GM12878 (cell line): ENCODE data around the gene RWDD4. TPM values are rescaled to one million over a fixed set of nuclear protein-coding genes. Genes with fewer than 3 reads are reported as not detected.

Source experiments
- ATAC-seq: fragments of 200-7000 bp; cut with Tn5 transposase; 3 replicates; pipeline ENCODE4 v1.9.1; 2020; ENCODE audit warnings: mild to moderate bottlenecking, moderate library complexity
- BruUV-seq: library from RNA; stranded (reverse); fragments of 400-500 nt; replicated peaks from 2 replicates; lab custom pipeline; 2021; lab: Mats Ljungman, UMichigan
- CTCF ChIA-PET: fragments of 300-600 bp; sonication (Branson Sonifier 250); formaldehyde crosslinking; extraction: SDS; loops from one replicate; lab custom pipeline; 2021; ENCODE audit warnings: inconsistent platforms; lab: Yijun Ruan, JAX
- POLR2A ChIA-PET: fragments of 350-600 bp; formaldehyde crosslinking; extraction: SDS; loops from one replicate; lab custom pipeline; 2021; ENCODE audit warnings: inconsistent platforms; lab: Charles Lee
- RAD21 ChIA-PET: fragments of 300-600 bp; sonication (Branson Sonifier 250); formaldehyde crosslinking; loops from one replicate; lab custom pipeline; 2023; ENCODE audit warnings: antibody characterized with exemption; ENCODE audit not compliant: unreplicated experiment; lab: Charles Lee
- SMC1A ChIA-PET: fragments of 300-600 bp; sonication (Branson Sonifier 250); formaldehyde crosslinking; loops from one replicate; lab custom pipeline; 2023; ENCODE audit not compliant: unreplicated experiment, uncharacterized antibody; lab: Charles Lee
- DNase-seq: peaks from one replicate; pipeline ENCODE4 v3.0.0-alpha.2; 2011; ENCODE audit warnings: low read depth, low spot score
- FAIRE-seq: peaks from 3 replicates; lab custom pipeline; 2011; peaks lifted over from hg19 to GRCh38; lab: Jason Lieb, UNC
- H2AFZ ChIP-seq: 2 replicates; pipeline ENCODE4 v1.6.0; 2011; ENCODE audit warnings: low read depth, low read length, control low read depth; ENCODE audit not compliant: control insufficient read depth
- H3K27ac ChIP-seq: 2 replicates; pipeline ENCODE4 v1.5.1; 2011; ENCODE audit warnings: control low read depth; ENCODE audit not compliant: control insufficient read depth, insufficient read depth
- H3K27me3 ChIP-seq, 2 experiments: replicated peaks in 1 of 2; 2 replicates each; pipeline versions ENCODE4 v1.6.0 to v1.6.1; 2011; ENCODE audit warnings: low read length in 1 of 2; ENCODE audit not compliant: control insufficient read depth in 2 of 2, insufficient read depth in 2 of 2
- H3K36me3 ChIP-seq, 2 experiments: 2 replicates each; pipeline ENCODE4 v1.5.1; 2011; ENCODE audit warnings: low read length in 1 of 2; ENCODE audit not compliant: control insufficient read depth in 2 of 2, insufficient read depth in 2 of 2
- H3K4me1 ChIP-seq: 2 replicates; pipeline ENCODE4 v1.6.1; 2011; ENCODE audit warnings: mild to moderate bottlenecking, low read length, moderate library complexity, mixed read lengths; ENCODE audit not compliant: control insufficient read depth, insufficient read depth
- H3K4me2 ChIP-seq: 2 replicates; pipeline ENCODE4 v1.6.0; 2011; ENCODE audit warnings: control low read depth; ENCODE audit not compliant: control insufficient read depth, insufficient read depth
- H3K4me3 ChIP-seq: fragments of 200-600 bp; sonication (generic); 2 replicates; pipeline ENCODE4 v1.5.1; 2016
- H3K79me2 ChIP-seq: 2 replicates; pipeline ENCODE4 v1.6.0; 2011; ENCODE audit warnings: low read length; ENCODE audit not compliant: control insufficient read depth, insufficient read depth
- H3K9ac ChIP-seq: 2 replicates; pipeline ENCODE4 v1.8.0; 2011; ENCODE audit warnings: low read length, control low read depth, mixed read lengths; ENCODE audit not compliant: control insufficient read depth, insufficient read depth
- H3K9me3 ChIP-seq: replicated peaks from 3 replicates; pipeline ENCODE4 v1.5.1; 2011; ENCODE audit warnings: mild to moderate bottlenecking, low read length; ENCODE audit not compliant: control insufficient read depth, insufficient read depth
- H4K20me1 ChIP-seq: 2 replicates; pipeline ENCODE4 v1.6.0; 2011; ENCODE audit not compliant: control insufficient read depth, insufficient read depth
- BMI1 ChIP-seq: fragments of 450-650 bp; IDR thresholded peaks from 2 replicates; pipeline ENCODE4 v1.6.1; 2016; ENCODE audit warnings: mild to moderate bottlenecking, moderate library complexity, borderline replicate concordance
- CBX5 ChIP-seq: sonication (generic); IDR thresholded peaks from 2 replicates; pipeline ENCODE4 v1.6.1; 2016; ENCODE audit warnings: low read depth, moderate library complexity, mild to moderate bottlenecking, inconsistent platforms
- E2F4 ChIP-seq: IDR thresholded peaks from 2 replicates; pipeline ENCODE4 v1.6.1; 2012; ENCODE audit warnings: low read depth, low read length, improper control_type of control experiment
- HDGF ChIP-seq: fragments of 450-650 bp; IDR thresholded peaks from 2 replicates; pipeline ENCODE4 v1.6.1; 2016; ENCODE audit warnings: antibody characterized with exemption
- KDM1A ChIP-seq: fragments of 200-600 bp; sonication (generic); IDR thresholded peaks from 2 replicates; pipeline ENCODE4 v1.6.1; 2016; ENCODE audit warnings: borderline replicate concordance
- MYC ChIP-seq: IDR thresholded peaks from 2 replicates; pipeline ENCODE4 v1.6.1; 2011; ENCODE audit warnings: mild to moderate bottlenecking, low read length, moderate library complexity, inconsistent platforms; ENCODE audit not compliant: insufficient read depth, insufficient replicate concordance, insufficient read length, severe bottlenecking
- NBN ChIP-seq: fragments of 450-650 bp; IDR thresholded peaks from 2 replicates; pipeline ENCODE4 v1.6.1; 2016
- NRF1 ChIP-seq: conservative IDR thresholded peaks from 2 replicates; pipeline ENCODE4 v1.6.1; 2011; ENCODE audit warnings: mild to moderate bottlenecking, low read depth, low read length, improper control_type of control experiment
- PAX5 ChIP-seq: IDR thresholded peaks from 2 replicates; pipeline ENCODE4 v1.6.1; 2011; ENCODE audit warnings: low read depth, low read length, borderline replicate concordance
- RAD51 ChIP-seq: fragments of 450-650 bp; IDR thresholded peaks from 2 replicates; pipeline ENCODE4 v1.6.1; 2016; ENCODE audit warnings: moderate library complexity, mild to moderate bottlenecking, inconsistent platforms
- RCOR1 ChIP-seq: conservative IDR thresholded peaks from 2 replicates; pipeline ENCODE4 v1.6.1; 2012; ENCODE audit warnings: low read depth, low read length, improper control_type of control experiment
- SIN3A ChIP-seq: IDR thresholded peaks from 2 replicates; pipeline ENCODE4 v1.6.1; 2012; ENCODE audit warnings: low read depth, low read length, improper control_type of control experiment
- SPI1 ChIP-seq: IDR thresholded peaks from 2 replicates; pipeline ENCODE4 v1.6.1; 2011; ENCODE audit warnings: low read depth, mild to moderate bottlenecking, low read length, moderate library complexity, borderline replicate concordance; ENCODE audit not compliant: insufficient read depth
- STAT1 ChIP-seq: fragments of 450-650 bp; conservative IDR thresholded peaks from 2 replicates; pipeline ENCODE4 v1.6.1; 2014; ENCODE audit warnings: antibody characterized with exemption, mild to moderate bottlenecking
- TBL1XR1 ChIP-seq: IDR thresholded peaks from 2 replicates; pipeline ENCODE4 v1.6.1; 2012; ENCODE audit warnings: low read depth, low read length, improper control_type of control experiment
- USF2 ChIP-seq: IDR thresholded peaks from 2 replicates; pipeline ENCODE4 v1.6.1; 2011; ENCODE audit warnings: low read depth, low read length, improper control_type of control experiment, borderline replicate concordance
- YBX1 ChIP-seq: fragments of 450-650 bp; IDR thresholded peaks from 2 replicates; pipeline ENCODE4 v1.6.1; 2016; ENCODE audit warnings: antibody characterized with exemption
- ZBTB11 ChIP-seq: fragments of 450-650 bp; formaldehyde crosslinking; IDR thresholded peaks from 2 replicates; pipeline ENCODE4 v1.5.0; 2022; ENCODE audit warnings: mild to moderate bottlenecking, missing genetic modification characterization
- ZNF24 ChIP-seq: fragments of 450-650 bp; IDR thresholded peaks from 2 replicates; pipeline ENCODE4 v1.6.1; 2017; ENCODE audit warnings: antibody characterized with exemption, mild to moderate bottlenecking
- ZSCAN29 ChIP-seq: fragments of 450-650 bp; IDR thresholded peaks from 2 replicates; pipeline ENCODE4 v1.6.1; 2017; ENCODE audit warnings: mild to moderate bottlenecking, moderate library complexity
- WGBS: methylation state at CpG from one replicate; pipeline ENCODE4 v1.1.6; 2016; ENCODE audit warnings: low lambda C conversion rate; ENCODE audit not compliant: insufficient replicate concordance, insufficient coverage; ENCODE audit errors: missing lambda C conversion rate; 5-methylcytosine and 5-hydroxymethylcytosine counted together
- in situ Hi-C: fragments of 300-500 bp; cut with MboI; formaldehyde crosslinking; loops from 9 replicates; pipeline ENCODE4 v1.14.3; 2018; ENCODE audit warnings: mixed read lengths
- intact Hi-C: fragments of 100-400 bp; cut with micrococcal nuclease; formaldehyde crosslinking; loops from one replicate; pipeline ENCODE4 v1.14.2; 2022; ENCODE audit not compliant: unreplicated experiment
- polyA plus RNA-seq, 11 experiments: library from polyadenylated mRNA; depleted of rRNA in 4 of 11; unstranded in 6 of 11; stranded (reverse) in 5 of 11; fragments of >200 nt; fragmentation: Nextera tagmentation in 4 of 11; fragmentation: Illumina TruSeq in 1 of 11; extraction: Ambion mirVana in 4 of 11; extraction: Trizol in 1 of 11; gene quantifications; 1 replicate in 1 of 11; 2 replicates in 10 of 11; pipeline versions ENCODE4 v1.2.1 to v1.2.3, GENCODE V29; 2011 to 2016; ENCODE audit warnings: inconsistent platforms in 2 of 11, missing spikeins in 2 of 11, low read depth in 1 of 11
- total RNA-seq, 4 experiments: library from RNA; depleted of rRNA in 3 of 4; stranded (reverse); fragments of >200 nt in 3 of 4; fragmentation: Illumina TruSeq in 1 of 4; extraction: Trizol in 1 of 4; gene quantifications; 2 replicates each; pipeline versions ENCODE4 v1.2.1 to v1.2.3, GENCODE V29; 2013 to 2021

Gene RWDD4
- total and polyA plus RNA-seq, 10 of the 15 experiments (the other 5 are each of a cell fraction or from before 2014, with no cell fraction given) = 11.2 to 37.8 (median 19.9) TPM

- no peak for TF ChIP-seq ZBTB11 (CRISPR knock-in tag)
- TF ChIP-seq SPI1 = no peak
These were observed 12.1 kb upstream of the RWDD4 start (continued) for GRCh38 chr4:183670960-183671555.

GRCh38 chr4:183670251-183670650 lies 11.3 kb upstream of the RWDD4 start:
- intact Hi-C loops = no loop called here

More at GRCh38 chr4:183670251-183670650, 11.3 kb upstream of the RWDD4 start:
- in situ Hi-C loops = no loop called here
- ChIA-PET SMC1A (interaction anchor here (0.6 kb wide), 1 partner anchor 9 kb away, joined by 3 read pairs; no protein-coding TSS in a partner anchor), POLR2A (no interaction called here), RAD21 (no interaction called here), CTCF (interaction anchor here (0.9 kb wide), 1 partner anchor 197 kb away, joined by 3 read pairs; no protein-coding TSS in a partner anchor)
- Histone ChIP-seq H3K27me3 (no peaks in the 10 kb centered on the region), H3K4me3 (no peak overlapping the region), H3K9ac (no peak overlapping the region), H2AFZ (no peak overlapping the region), H3K9me3 (no peaks in the 10 kb centered on the region), H3K4me1 (no peaks in the 10 kb centered on the region), H3K27ac (no peak overlapping the region), H3K36me3 (peaks cover 4 to 17% of the 10 kb centered on the region in 2 experiments; a peak in 3 of 4 replicates), H3K4me2 (no peak overlapping the region), H4K20me1 (no peaks in the 10 kb centered on the region), H3K79me2 (no peaks in the 10 kb centered on the region)
- 66% methylated on average over 3 of the region's 3 CpGs for WGBS
- BruUV-seq = no TSS peak
- ATAC-seq (no peak), DNase-seq (no peak), FAIRE-seq (no peak)
- TF ChIP-seq KDM1A (no peak), USF2 (no peak), YBX1 (no peak), CBX5 (no peak), RCOR1 (no peak), PAX5 (no peak), SIN3A (no peak), NRF1 (no peak), NBN (no peak), STAT1 (no peak), HDGF (no peak), E2F4 (no peak), ZNF24 (no peak), MYC (no peak), RAD51 (no peak), ZSCAN29 (no peak), TBL1XR1 (no peak), BMI1 (no peak)
